Measurements from ENCODE around the gene STXBP4. TPM values are rescaled to one million over a fixed set of nuclear protein-coding genes. Genes with fewer than 3 reads are reported as not detected.

Gene STXBP4
- total RNA-seq, 1 donor from 2014 or later, result 12.0 TPM

DNA sequence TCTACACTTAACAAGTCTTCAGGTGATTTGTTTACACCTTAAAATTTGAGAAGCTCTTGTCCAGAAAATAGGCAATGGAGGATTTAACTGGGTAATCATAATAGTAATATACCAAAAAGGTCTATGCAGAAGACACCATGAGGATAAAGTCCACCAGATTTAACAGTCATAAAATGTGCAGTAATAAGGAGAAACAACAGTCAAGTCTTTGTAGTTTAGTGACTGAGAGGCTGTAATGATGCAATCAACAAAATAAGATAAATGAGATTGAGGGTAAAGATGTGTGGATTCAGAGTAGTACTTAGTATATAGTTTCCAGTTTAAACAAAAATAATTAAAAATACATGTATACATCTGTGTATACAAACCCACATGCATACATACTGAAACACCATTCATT is 91.2 kb downstream of the STXBP4 start:
- Histone ChIP-seq H3K27me3 (no peaks in the 10 kb centered on the region), H3K4me1 (no peaks in the 10 kb centered on the region), H3K4me3 (no peak overlapping the region), H3K9me3 (no peaks in the 10 kb centered on the region), H3K27ac (no peak overlapping the region), H3K36me3 (no peaks in the 10 kb centered on the region)
- DNase-seq (no peak), ATAC-seq (no peak)
- intact Hi-C loops (cut with DNase I), result no loop called here
- TF ChIP-seq CTCF (IDR thresholded peaks at IDR 0.05), result no peak

DNA sequence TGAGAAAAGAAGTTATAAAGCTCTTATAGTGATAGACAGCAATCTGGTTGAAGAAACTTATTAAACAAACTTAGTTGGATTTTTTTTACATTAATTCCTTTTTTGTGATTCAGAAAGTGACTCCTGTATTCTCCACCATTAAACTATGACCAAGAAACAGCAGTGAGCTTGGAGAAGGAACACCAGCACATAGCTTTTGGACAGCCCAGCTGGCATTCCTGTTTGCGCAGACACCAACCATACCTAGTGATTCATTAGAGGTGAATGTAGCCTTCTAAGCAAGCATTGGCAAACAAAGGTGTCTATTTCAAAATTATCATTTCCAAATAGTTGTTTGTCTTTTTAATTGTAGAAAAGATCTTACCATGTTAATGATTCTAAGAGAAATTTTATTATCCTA is 94.4 kb downstream of the STXBP4 start:
- ATAC-seq (no peak), DNase-seq (no peak)
- H3K27ac ChIP-seq, result no peak overlapping the region
- H3K4me1 ChIP-seq, result no peaks in the 10 kb centered on the region
- no peak for TF ChIP-seq CTCF (IDR thresholded peaks at IDR 0.05)
- no peak overlapping the region for H3K4me3 ChIP-seq
- no peaks in the 10 kb centered on the region for H3K27me3 ChIP-seq
- H3K9me3 ChIP-seq, result no peaks in the 10 kb centered on the region
- H3K36me3 ChIP-seq, result no peaks in the 10 kb centered on the region
- intact Hi-C loops (cut with DNase I), result no loop called here

GRCh38 chr17:55063885-55064874 is 95.6 kb downstream of the STXBP4 start:
- DNase-seq, result no peak
- no peaks in the 10 kb centered on the region for H3K27me3 ChIP-seq
- intact Hi-C loops (cut with DNase I), result no loop called here

GRCh38 chr17:55067697-55068439 is 99.3 kb downstream of the STXBP4 start:
- Histone ChIP-seq H3K27me3 (no peaks in the 10 kb centered on the region), H3K4me3 (no peak overlapping the region), H3K4me1 (no peaks in the 10 kb centered on the region), H3K27ac (no peak overlapping the region), H3K36me3 (no peaks in the 10 kb centered on the region), H3K9me3 (no peaks in the 10 kb centered on the region)
- ATAC-seq, result no peak
- DNase-seq, result no peak
- TF ChIP-seq CTCF (IDR thresholded peaks at IDR 0.05), result no peak
- intact Hi-C loops (cut with DNase I), result no loop called here

More at GRCh38 chr17:55063885-55064874, 95.6 kb downstream of the STXBP4 start:
- TF ChIP-seq CTCF (IDR thresholded peaks at IDR 0.05), result no peak
- no peak for ATAC-seq
- Histone ChIP-seq H3K9me3 (no peaks in the 10 kb centered on the region), H3K4me3 (no peak overlapping the region), H3K4me1 (no peaks in the 10 kb centered on the region), H3K27ac (no peak overlapping the region), H3K36me3 (no peaks in the 10 kb centered on the region)

- Histone ChIP-seq H3K27ac (no peak overlapping the region), H3K4me1 (no peaks in the 10 kb centered on the region), H3K36me3 (no peaks in the 10 kb centered on the region), H3K27me3 (no peaks in the 10 kb centered on the region), H3K9me3 (no peaks in the 10 kb centered on the region), H3K4me3 (no peak overlapping the region)
- intact Hi-C loops (cut with DNase I), result no loop called here
- no peak for ATAC-seq
- no peak for TF ChIP-seq CTCF (IDR thresholded peaks at IDR 0.05)
- no peak for DNase-seq
Observed at GRCh38 chr17:55068862-55069811, 100.6 kb downstream of the STXBP4 start.

All from upper lobe of right lung (tissue), 1 donor.